ENCODE measurements around the gene CARD19. TPM values are rescaled to one million over a fixed set of nuclear protein-coding genes. Genes with fewer than 3 reads are reported as not detected.

Gene CARD19, protein sequence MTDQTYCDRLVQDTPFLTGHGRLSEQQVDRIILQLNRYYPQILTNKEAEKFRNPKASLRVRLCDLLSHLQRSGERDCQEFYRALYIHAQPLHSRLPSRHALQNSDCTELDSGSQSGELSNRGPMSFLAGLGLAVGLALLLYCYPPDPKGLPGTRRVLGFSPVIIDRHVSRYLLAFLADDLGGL
- total RNA-seq (2021; fragmentation: NEBNext Ultra II Directional; extraction: Animal tissue kit (Norgen Biotek cat#: 25700)) (21.2 and 27.7 TPM in 2 replicates), polyA plus RNA-seq (2011; rRNA removed) (112 and 144 TPM in 2 replicates), polyA minus RNA-seq (2011; rRNA and poly(A)+ RNA removed) (11.7 and 13.5 TPM in 2 replicates)
- polyA plus RNA-seq (2011; cell fraction: cytosol; rRNA removed): 66.2 TPM
- 57.8 TPM for polyA plus RNA-seq (2011; cell fraction: nucleus; rRNA removed)
- polyA plus RNA-seq (2012, experiment 1 of 2): 13.4 to 28.1 TPM (median 26.0 TPM) in 4 replicates
- 36.2 TPM for polyA plus RNA-seq (2012, experiment 2 of 2)
- polyA plus RNA-seq (2013, experiment 1 of 2): 30.6 TPM
- polyA plus RNA-seq (2013, experiment 2 of 2): 30.0 TPM
- 12.4 TPM for polyA minus RNA-seq (2011; cell fraction: cytosol; rRNA and poly(A)+ RNA removed)
- 10.4 TPM for polyA minus RNA-seq (2011; cell fraction: nucleus; rRNA and poly(A)+ RNA removed)
- long read RNA-seq, experiment 1, transcript CARD19-207 (6 exons, 759 nt): major isoform, 5 of 10 reads
- long read RNA-seq, experiment 1, partial matches to known transcripts: 1 of 10 reads
- long read RNA-seq, experiment 1, other reads (novel, unspliced or antisense): 1 of 10 reads
- long read RNA-seq, experiment 2, partial matches to known transcripts: 0 of 5 reads
- long read RNA-seq, experiment 2, other reads (novel, unspliced or antisense): 0 of 5 reads

DNA sequence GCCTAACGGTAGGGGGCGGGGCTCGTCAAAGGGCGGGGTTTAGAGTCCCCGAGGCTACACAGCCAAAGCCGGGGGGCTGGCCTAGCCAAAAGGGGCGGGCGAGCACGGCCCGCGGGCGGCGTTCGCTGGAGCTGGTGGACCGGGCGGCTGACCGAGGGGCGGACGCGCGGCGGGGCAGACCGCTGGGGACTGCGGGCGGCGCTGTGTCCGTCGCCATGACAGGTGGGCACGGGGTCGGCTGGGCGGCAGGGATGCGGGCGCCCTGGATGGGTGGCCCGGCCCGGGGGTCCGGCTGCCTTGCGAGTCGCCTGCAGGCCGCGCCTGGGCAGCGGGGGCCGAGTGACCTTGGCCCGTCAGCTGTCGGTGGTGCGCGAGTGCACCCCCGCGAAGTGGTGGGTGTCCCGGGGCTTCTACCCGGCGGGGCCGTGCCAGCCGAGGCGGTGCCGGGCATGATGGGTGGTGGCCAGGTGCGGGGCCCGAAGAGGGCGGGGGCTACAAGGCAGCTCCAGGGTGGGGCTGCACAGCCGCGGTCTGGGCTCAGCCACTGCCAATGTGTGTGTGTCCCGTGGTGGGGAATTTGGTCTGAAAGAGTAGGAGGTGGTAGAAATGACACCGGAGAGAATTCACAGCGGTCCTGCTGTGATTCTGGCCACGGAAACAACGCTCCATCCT, at the start of gene CARD19:
Gene CARD19 (plus strand): TSS at position 87 of the 672 bp plus-strand sequence. CDS start 129 bp downstream, at position 216.
- no peak within 1 kb of the TSS for H2BK120ac ChIP-seq (replicated peaks; ENCODE audit: low read depth, low read length)
- no peak within 1 kb of the TSS for H3K14ac ChIP-seq (ENCODE audit: insufficient read length)
- H3K27ac ChIP-seq (ENCODE audit: low read depth, low read length): peak within 1 kb of the TSS; percentile 73; the same call in 1 of the 2 replicates
- no peak within 1 kb of the TSS for H3K56ac ChIP-seq (replicated peaks; ENCODE audit: insufficient read length, low read depth, low read length)
- H3K4me3 ChIP-seq (ENCODE audit: extremely low read depth in 1 of 4, insufficient read depth in 2 of 4, low read depth in 3 of 4, low read length in 4 of 4): peak within 1 kb of the TSS; percentile 68 to 98 (median 82)
- H3K18ac ChIP-seq (ENCODE audit: extremely low read depth, low read length): peak within 1 kb of the TSS; percentile 10
- H4K5ac ChIP-seq (ENCODE audit: insufficient read length, low read depth, low read length): peak within 1 kb of the TSS; percentile 68
- H3K79me1 ChIP-seq (ENCODE audit: low read depth, low read length): no peaks in the 10 kb centered on the region
- peak within 1 kb of the TSS; percentile 98 for H3K4ac ChIP-seq (replicated peaks; ENCODE audit: insufficient read length, low read depth, low read length)
- DNase-seq (ENCODE audit: low read depth in 1 of 2, low spot score in 2 of 2): peak in 1 of 2 experiments; percentile 100
- FAIRE-seq: no peak
- peak within 1 kb of the TSS in 3 of 4 experiments; percentile 20 to 69 (median 39); a peak in 4 of 7 replicates for H3K9ac ChIP-seq (replicated peaks in 1 of 4; ENCODE audit: extremely low read depth in 1 of 4, low read depth in 3 of 4, low read length in 3 of 4)
- peak within 1 kb of the TSS; percentile 96 for H4K8ac ChIP-seq (ENCODE audit: extremely low read depth, insufficient read depth, low read length)
- H2AK5ac ChIP-seq (ENCODE audit: low read depth, low read length): 0 out of 2 replicates have a peak within 1 kb of the TSS, but pooled peaks have one; percentile 2
- peak within 1 kb of the TSS; percentile 84 for H2AFZ ChIP-seq (ENCODE audit: low read length)
- H3K36me3 ChIP-seq (ENCODE audit: control insufficient read depth in 2 of 4, insufficient read depth in 4 of 4, low read length in 3 of 4): no peaks in the 10 kb centered on the region
- ChIA-PET CTCF (ENCODE audit: partially characterized antibody) (interaction anchor here (0.8 to 1.6 kb wide), 3 partner anchors 13 to 81 kb away, joined by 3 to 4 read pairs (median 3); no protein-coding TSS in a partner anchor), POLR2A (ENCODE audit: partially characterized antibody) (interaction anchor here (0.6 to 1.5 kb wide), 2 partner anchors 8 to 38 kb away, joined by 3 to 4 read pairs; partner anchors contain the start of gene NINJ1)
- H3K23me2 ChIP-seq (ENCODE audit: low read depth, low read length): peaks cover 12% of the 10 kb centered on the region
- H2BK20ac ChIP-seq (ENCODE audit: low read length): no peak within 1 kb of the TSS
- H3K9me3 ChIP-seq (ENCODE audit: insufficient read depth in 2 of 2, low read depth in 1 of 2, low read length in 1 of 2): no peaks in the 10 kb centered on the region
- no peaks in the 10 kb centered on the region; a peak in 1 of 7 replicates for H3K27me3 ChIP-seq (replicated peaks in 1 of 4; ENCODE audit: control insufficient read depth in 3 of 4, extremely low read depth in 1 of 4, insufficient read depth in 3 of 4, low read length in 3 of 4)
- H4K20me1 ChIP-seq (replicated peaks in 1 of 2; ENCODE audit: control insufficient read depth in 1 of 2, insufficient read depth in 2 of 2, low read length in 2 of 2): peaks cover 0 to 4% of the 10 kb centered on the region in 2 experiments
- H3K4me1 ChIP-seq (replicated peaks in 1 of 4; ENCODE audit: control insufficient read depth in 3 of 4, insufficient read depth in 4 of 4, low read length in 3 of 4): peaks cover 0 to 13% (median 7%) of the 10 kb centered on the region in 4 experiments; a peak in 4 of 7 replicates
- peak within 1 kb of the TSS; percentile 93 for H4K91ac ChIP-seq (replicated peaks; ENCODE audit: insufficient read length, low read length)
- no peak within 1 kb of the TSS for H3K23ac ChIP-seq (ENCODE audit: insufficient read length)
- H3K79me2 ChIP-seq (ENCODE audit: control insufficient read depth in 1 of 2, insufficient read depth in 2 of 2, low read length in 2 of 2): peaks cover 0 to 7% of the 10 kb centered on the region in 2 experiments; a peak in 1 of 4 replicates
- no peak within 1 kb of the TSS for H2BK12ac ChIP-seq (ENCODE audit: low read depth, low read length)
- peak within 1 kb of the TSS; percentile 88 for H2BK5ac ChIP-seq (ENCODE audit: low read depth, low read length)
- H2BK15ac ChIP-seq (ENCODE audit: low read length): peak within 1 kb of the TSS; percentile 88; the same call in 1 of the 2 replicates
- peak within 1 kb of the TSS; percentile 85 to 98 for H3K4me2 ChIP-seq (ENCODE audit: insufficient read depth in 1 of 2, low read depth in 2 of 2, low read length in 2 of 2)
- WGBS, 2 experiments (ENCODE audit: extremely low coverage in 1 of 2, insufficient coverage in 1 of 2, insufficient read length in 1 of 2, insufficient replicate concordance in 2 of 2, low coverage in 1 of 2, low lambda C conversion rate in 2 of 2, missing lambda C conversion rate in 1 of 2): 1% methylated on average over 16 of the region's 65 CpGs; no CpG with 5 or more reads in 1 of the 2 experiments
- peak; percentile 96 for TF ChIP-seq KDM4A (IDR thresholded peaks at IDR 0.05; ENCODE audit: low read depth, low read length, severe bottlenecking)
- no peak for TF ChIP-seq ZNF274 (IDR thresholded peaks at IDR 0.05; ENCODE audit: borderline replicate concordance, extremely low read depth, low read length)
- peak; percentile 44; the same call in 1 of the 2 replicates for TF ChIP-seq TBP (IDR thresholded peaks at IDR 0.05; ENCODE audit: low read depth, low read length)
- no peak for TF ChIP-seq YY1 (IDR thresholded peaks at IDR 0.05; ENCODE audit: low read depth, low read length)
- TF ChIP-seq HDAC2 (IDR thresholded peaks at IDR 0.05; ENCODE audit: borderline replicate concordance in 1 of 2, low read depth in 2 of 2, low read length in 2 of 2): peak in 1 of 2 experiments; percentile 51; a peak in 1 of 4 replicates
- TF ChIP-seq, protein P1, sequence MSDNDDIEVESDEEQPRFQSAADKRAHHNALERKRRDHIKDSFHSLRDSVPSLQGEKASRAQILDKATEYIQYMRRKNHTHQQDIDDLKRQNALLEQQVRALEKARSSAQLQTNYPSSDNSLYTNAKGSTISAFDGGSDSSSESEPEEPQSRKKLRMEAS (IDR thresholded peaks at IDR 0.05): peak; percentile 59
- TF ChIP-seq PHF8 (conservative IDR thresholded peaks at IDR 0.05; ENCODE audit: low read depth, low read length): 0 out of 2 replicates have a peak, but pooled peaks have one; percentile 44

Measured in H1 (cell line).